Suppressor macrophage (primary cell): Measurements from ENCODE around the gene LRRC7.
"Not testable (repeated sequence)": the region's sequence is repeated elsewhere in the genome, so short reads cannot be mapped to it uniquely, and the experiment has no call there.

Experiments
- DNase-seq, 4 experiments: peaks; one replicate each; pipeline ENCODE4 v3.0.0-alpha.2; 2020 to 2022

Gene LRRC7

GRCh38 chr1:69700770-69701169, 133.0 kb downstream of the LRRC7 start:
- DNase-seq, result peak in 2 of 4 experiments; percentile 33 to 41

DNA sequence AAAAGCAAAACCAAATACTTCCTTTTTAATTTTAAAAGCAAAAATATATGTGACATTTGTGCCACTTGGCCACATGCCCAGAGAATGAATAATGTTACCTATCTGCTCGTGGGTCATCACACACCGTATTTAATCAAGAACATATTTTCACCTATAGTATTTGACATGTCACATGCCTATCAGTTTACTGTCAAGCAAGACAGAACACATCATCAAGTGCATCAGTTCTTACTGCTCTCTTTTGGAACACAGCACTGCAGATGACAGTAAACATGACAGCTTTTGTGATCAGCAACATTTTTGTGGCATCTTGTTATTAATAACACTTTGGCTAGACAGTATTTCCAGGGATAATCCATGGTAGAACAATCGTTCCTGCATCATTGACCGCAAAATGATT, 134.4 kb downstream of the LRRC7 start:
- no peak for DNase-seq

- DNase-seq, result no peak
These were observed 138.8 kb downstream of the LRRC7 start for GRCh38 chr1:69706473-69706872.

- DNase-seq, result no peak
These were observed 139.4 kb downstream of the LRRC7 start for GRCh38 chr1:69707103-69707502.

GRCh38 chr1:69710484-69711189, 142.9 kb downstream of the LRRC7 start:
- no peak for DNase-seq

DNA sequence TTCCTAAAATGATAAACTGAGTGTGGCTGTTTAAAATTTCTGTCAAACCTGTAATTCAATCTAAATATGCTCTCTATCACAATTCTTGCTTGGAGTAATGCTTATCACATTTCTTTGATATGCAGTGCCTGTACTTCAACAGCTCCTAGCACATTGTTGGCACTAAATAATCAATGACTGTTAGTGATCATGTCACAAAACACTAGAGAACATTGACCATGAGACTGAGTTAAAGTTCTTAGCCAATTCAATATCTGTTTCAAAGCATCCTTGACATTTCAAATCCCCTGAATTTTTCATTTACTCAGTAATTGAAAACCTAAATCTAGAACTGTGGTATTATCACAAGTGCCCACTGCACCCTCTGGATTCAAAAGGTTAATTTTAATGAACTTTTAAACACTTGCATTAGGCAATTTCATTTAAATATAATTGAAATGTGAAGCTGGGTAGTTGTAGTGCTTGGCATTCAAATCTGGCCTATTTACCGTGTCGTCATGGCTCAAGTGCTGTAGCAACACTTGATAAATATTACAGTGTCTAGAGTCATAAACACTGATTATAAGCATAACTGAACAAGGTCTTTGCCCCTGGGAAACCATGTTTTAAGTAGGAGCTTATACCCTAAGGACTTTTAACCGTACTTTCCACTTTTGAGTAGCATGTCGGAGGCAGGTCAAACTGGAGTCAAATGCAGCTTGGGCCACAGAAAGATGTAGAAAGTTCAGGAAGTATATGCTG, 143.6 kb downstream of the LRRC7 start:
- no peak for DNase-seq

DNA sequence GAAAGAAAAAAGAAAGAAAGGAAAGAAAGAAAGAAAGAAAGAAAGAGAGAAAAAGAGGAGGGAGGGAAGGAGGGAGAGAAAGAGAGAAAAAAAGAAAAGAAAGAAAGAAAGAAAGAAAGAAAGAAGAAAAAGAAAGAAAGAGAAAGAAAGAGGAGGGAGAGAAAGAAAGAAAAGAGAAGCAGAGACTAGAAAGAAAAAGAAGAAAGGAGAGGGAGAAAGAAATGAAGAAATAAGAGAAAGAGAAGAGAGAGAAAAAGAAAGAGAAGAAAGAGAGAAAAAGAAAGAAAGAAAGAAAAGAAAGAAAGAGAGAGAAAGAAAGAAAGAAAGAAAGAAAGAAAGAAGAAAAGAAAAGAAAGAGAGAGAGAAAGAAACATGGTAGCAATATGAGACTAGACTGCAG, 150.1 kb downstream of the LRRC7 start:
- not testable (repeated sequence) for DNase-seq

DNA sequence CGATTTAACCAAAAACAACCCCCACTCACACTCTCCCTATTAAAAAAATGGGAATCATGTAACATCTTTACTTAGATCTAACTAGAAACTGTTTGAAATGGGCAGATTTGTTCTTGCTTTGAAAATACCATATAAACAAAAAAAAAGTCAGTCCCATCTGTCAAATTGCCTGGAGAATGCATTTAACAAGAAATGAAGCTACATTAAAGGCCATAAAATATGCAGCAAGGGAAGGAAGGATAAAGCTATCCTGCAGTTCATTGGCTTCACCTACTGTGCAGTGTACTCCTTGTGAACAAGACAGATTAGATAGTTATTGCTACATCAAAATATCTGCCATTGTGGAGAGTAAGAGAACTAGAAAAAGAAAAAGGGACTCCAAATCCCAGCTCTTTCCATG, 160.5 kb downstream of the LRRC7 start:
- no peak for DNase-seq

- no peak for DNase-seq
These were observed 165.3 kb downstream of the LRRC7 start for GRCh38 chr1:69733061-69733460.

DNA sequence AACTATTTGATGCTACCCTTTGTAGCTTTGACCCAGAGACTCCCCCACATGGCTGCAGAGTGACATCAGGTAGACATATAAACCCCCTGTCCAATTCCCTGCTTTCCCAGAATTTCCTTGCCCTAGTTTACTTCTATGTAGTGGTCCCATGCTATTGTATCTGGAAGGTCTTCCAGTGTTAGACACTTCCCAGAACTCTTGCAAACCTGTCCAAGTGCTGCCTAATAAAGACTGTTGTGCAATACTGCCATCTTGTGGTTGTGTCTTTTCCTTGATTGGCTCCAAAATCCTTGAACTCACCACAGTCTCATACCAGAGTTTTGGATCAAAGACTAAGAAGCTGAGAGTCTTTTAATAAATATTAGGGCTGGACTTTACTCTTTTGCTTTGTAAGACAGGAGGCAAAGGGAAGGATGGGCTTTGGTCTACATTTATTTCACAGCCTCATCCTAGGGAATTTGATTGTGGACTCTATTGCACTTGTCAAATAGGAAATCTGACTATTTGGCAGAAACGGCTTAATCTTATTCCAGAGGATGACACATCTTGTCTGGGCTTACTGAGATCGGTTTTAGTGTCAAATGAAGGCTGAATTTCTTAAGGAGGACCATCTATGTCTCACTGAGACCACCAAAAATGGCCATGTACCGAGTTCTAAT, 169.9 kb downstream of the LRRC7 start:
- peak; percentile 65 to 81 (median 73) for DNase-seq

GRCh38 chr1:69738458-69739250, 170.9 kb downstream of the LRRC7 start:
- no peak for DNase-seq

GRCh38 chr1:69739251-69739605, 171.5 kb downstream of the LRRC7 start:
- no peak for DNase-seq

- no peak for DNase-seq
These were observed 175.4 kb downstream of the LRRC7 start for GRCh38 chr1:69743146-69743545.

DNA sequence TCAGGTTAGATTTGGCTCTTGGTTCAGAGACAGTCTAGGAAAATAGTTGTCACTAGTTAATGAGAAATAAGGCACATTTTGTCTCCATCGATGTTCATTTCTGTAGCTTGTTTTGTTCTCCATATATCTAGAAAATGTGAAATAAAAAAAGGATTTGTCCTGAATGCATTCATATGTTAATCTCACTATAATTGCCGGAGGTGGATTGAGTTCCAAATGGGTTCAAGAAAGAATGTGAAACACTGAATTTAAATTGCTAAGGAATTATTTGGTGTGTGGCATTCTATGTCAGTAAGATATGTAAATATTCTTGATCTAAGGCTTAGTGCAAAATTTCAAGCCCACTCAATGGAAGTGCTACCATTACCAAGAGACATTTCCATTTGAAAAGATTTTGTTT, 176.7 kb downstream of the LRRC7 start:
- no peak for DNase-seq

DNA sequence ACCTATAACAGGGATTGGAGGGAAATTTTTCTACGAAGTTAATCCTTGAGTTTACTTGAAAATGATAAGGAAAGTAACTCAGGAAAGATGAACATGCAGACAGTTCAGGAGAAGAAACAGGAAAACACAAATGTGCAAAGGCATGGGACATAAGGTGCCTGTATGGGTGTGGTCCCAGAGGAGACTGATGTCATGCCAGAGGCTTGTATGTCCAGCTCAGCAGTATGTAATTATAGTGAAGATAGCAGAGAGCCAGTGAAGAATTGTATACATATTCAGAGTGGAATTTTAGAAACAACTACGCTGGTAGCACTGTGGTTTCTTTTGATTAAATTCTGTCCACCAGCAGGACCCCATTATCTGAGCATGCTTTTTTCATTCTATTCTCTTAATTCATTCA, 179.5 kb downstream of the LRRC7 start:
- DNase-seq, result no peak

DNA sequence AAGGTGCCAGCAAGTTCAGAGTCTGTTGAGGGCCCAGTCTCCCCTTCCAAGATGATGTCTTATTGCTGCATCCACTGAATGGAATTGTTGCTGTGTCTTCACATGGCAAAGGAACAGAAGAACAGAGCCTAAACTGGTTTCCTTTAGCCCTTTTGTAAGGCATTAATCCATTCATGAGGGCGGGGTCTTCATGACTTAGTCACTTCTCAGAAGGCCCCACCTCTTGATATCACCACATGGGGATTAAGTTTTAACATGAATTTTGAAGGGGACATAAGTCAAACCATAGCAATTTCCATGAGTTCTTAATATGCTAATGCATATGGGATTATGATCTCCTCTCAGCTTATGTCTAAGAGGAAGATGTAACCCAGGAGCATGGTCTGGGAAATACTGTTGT, 182.9 kb downstream of the LRRC7 start:
- no peak for DNase-seq

GRCh38 chr1:69752831-69753230, 185.1 kb downstream of the LRRC7 start:
- DNase-seq, result no peak

- DNase-seq, result no peak
These were observed 186.8 kb downstream of the LRRC7 start for GRCh38 chr1:69754521-69754920.

- DNase-seq, result no peak
These were observed 187.9 kb downstream of the LRRC7 start for GRCh38 chr1:69755647-69756046.

- no peak for DNase-seq
These were observed 198.2 kb downstream of the LRRC7 start for GRCh38 chr1:69765951-69766350.

GRCh38 chr1:69766431-69767180, 198.9 kb downstream of the LRRC7 start:
- DNase-seq, result no peak

DNA sequence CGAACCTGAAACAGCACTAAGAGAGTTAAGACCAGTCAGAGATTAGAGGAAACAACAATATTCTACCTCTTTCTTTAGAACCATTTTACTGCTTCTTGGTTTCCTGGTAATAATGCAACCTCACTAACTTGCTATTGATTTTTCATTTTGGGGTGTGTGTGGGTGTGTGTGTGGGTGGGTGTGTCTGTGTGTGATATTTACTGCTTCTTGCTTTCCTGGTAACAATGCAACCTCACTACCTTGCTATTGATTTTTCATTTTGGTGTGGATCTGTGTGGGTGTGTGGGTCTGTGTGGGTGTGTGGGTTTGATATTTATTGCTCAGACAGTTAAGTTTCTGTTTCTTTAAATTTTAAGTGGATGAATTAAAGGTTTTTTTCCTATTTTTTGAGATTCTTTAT, 208.8 kb downstream of the LRRC7 start:
- no peak for DNase-seq
